ENCODE results near the gene NPEPPS.
"Not testable (repeated sequence)": the region's sequence is repeated elsewhere in the genome, so short reads cannot be mapped to it uniquely, and the experiment has no call there.

- TF ChIP-seq POLR2AphosphoS5 (IDR thresholded peaks at IDR 0.05; ENCODE audit: low read depth, low read length); POLR2A (IDR thresholded peaks at IDR 0.05; ENCODE audit: borderline replicate concordance, extremely low read depth, insufficient read depth, insufficient read length); EZH2 (IDR thresholded peaks at IDR 0.05); SRF (IDR thresholded peaks at IDR 0.05; ENCODE audit: low read depth); EGR1 (IDR thresholded peaks at IDR 0.05; ENCODE audit: low read depth); EZH2phosphoT487 (IDR thresholded peaks at IDR 0.05; ENCODE audit: borderline replicate concordance); ZFX (IDR thresholded peaks at IDR 0.05): not testable (repeated sequence)
- TF ChIP-seq, protein P1, sequence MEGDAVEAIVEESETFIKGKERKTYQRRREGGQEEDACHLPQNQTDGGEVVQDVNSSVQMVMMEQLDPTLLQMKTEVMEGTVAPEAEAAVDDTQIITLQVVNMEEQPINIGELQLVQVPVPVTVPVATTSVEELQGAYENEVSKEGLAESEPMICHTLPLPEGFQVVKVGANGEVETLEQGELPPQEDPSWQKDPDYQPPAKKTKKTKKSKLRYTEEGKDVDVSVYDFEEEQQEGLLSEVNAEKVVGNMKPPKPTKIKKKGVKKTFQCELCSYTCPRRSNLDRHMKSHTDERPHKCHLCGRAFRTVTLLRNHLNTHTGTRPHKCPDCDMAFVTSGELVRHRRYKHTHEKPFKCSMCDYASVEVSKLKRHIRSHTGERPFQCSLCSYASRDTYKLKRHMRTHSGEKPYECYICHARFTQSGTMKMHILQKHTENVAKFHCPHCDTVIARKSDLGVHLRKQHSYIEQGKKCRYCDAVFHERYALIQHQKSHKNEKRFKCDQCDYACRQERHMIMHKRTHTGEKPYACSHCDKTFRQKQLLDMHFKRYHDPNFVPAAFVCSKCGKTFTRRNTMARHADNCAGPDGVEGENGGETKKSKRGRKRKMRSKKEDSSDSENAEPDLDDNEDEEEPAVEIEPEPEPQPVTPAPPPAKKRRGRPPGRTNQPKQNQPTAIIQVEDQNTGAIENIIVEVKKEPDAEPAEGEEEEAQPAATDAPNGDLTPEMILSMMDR (IDR thresholded peaks at IDR 0.05 in 2 of 3, conservative IDR thresholded peaks at IDR 0.05 in 1 of 3; ENCODE audit: borderline replicate concordance in 1 of 3, insufficient read depth in 1 of 3, low read depth in 2 of 3, low read length in 2 of 3): not testable (repeated sequence)
Observed at GRCh38 chr17:47562406-47562705, 31.4 kb downstream of the NPEPPS start.

Data from HCT116 (cell line).